Panc1 (cell line): Measurements from ENCODE around the gene WT1. TPM values are rescaled to one million over a fixed set of nuclear protein-coding genes. Genes with fewer than 3 reads are reported as not detected.

ENCODE experiments used
- ATAC-seq: fragments of 200-7000 bp; cut with Tn5 transposase; 2 replicates; pipeline ENCODE4 v1.9.1; 2020; ENCODE audit warnings: mild to moderate bottlenecking, moderate library complexity
- BruUV-seq: library from RNA; stranded (reverse); fragments of 400-500 nt; replicated peaks from 2 replicates; lab custom pipeline; 2021; lab: Mats Ljungman, UMichigan
- CTCF ChIA-PET: fragments of 300-600 bp; sonication (Branson Sonifier 250); formaldehyde crosslinking; loops from one replicate; lab custom pipeline; 2022; ENCODE audit warnings: antibody characterized with exemption; lab: Charles Lee
- POLR2A ChIA-PET: fragments of 300-600 bp; sonication (Branson Sonifier 250); formaldehyde crosslinking; loops from one replicate; lab custom pipeline; 2022; ENCODE audit warnings: antibody characterized with exemption; lab: Charles Lee
- DNase-seq: peaks from one replicate; pipeline ENCODE4 v3.0.0-alpha.2; 2010; ENCODE audit warnings: low read depth, low spot score
- H3K27ac ChIP-seq: 2 replicates; pipeline ENCODE4 v1.5.1; 2011; ENCODE audit warnings: mild to moderate bottlenecking, low read length, inconsistent platforms
- H3K27me3 ChIP-seq: fragments of 200-500 bp; sonication (Bioruptor generic); 2 replicates; pipeline ENCODE4 v1.6.0; 2014; ENCODE audit warnings: low read length, inconsistent platforms; ENCODE audit not compliant: control insufficient read depth, insufficient read depth
- H3K36me3 ChIP-seq: fragments of 200-500 bp; sonication (Bioruptor generic); 2 replicates; pipeline ENCODE4 v1.5.1; 2014; ENCODE audit warnings: inconsistent platforms, mild to moderate bottlenecking, low read length, moderate library complexity; ENCODE audit not compliant: control insufficient read depth, insufficient read depth
- H3K4me1 ChIP-seq: 2 replicates; pipeline ENCODE4 v1.5.1; 2011; ENCODE audit warnings: inconsistent platforms, mild to moderate bottlenecking, low read length, moderate library complexity; ENCODE audit not compliant: control insufficient read depth, insufficient read depth
- H3K4me3 ChIP-seq, 2 experiments: 2 replicates each; pipeline ENCODE4 v1.5.1; 2011 to 2012; ENCODE audit warnings: low read depth in 2 of 2, low read length in 2 of 2, mild to moderate bottlenecking in 2 of 2, inconsistent platforms in 1 of 2, moderate library complexity in 1 of 2
- H3K9me3 ChIP-seq: fragments of 200-500 bp; sonication (Bioruptor generic); 2 replicates; pipeline ENCODE4 v1.5.1; 2014; ENCODE audit warnings: low read depth, mild to moderate bottlenecking, inconsistent platforms, low read length, moderate library complexity; ENCODE audit not compliant: control insufficient read depth, insufficient read depth
- POLR2AphosphoS5 ChIP-seq: IDR thresholded peaks from 2 replicates; pipeline ENCODE4 v1.6.1; 2012; ENCODE audit warnings: mild to moderate bottlenecking, low read depth, low read length, moderate library complexity
- SIN3A ChIP-seq: IDR thresholded peaks from 2 replicates; pipeline ENCODE4 v1.6.1; 2012; ENCODE audit warnings: low read depth, mild to moderate bottlenecking, low read length, moderate library complexity, borderline replicate concordance; ENCODE audit not compliant: insufficient read depth
- TCF7L2 ChIP-seq: IDR thresholded peaks from 2 replicates; pipeline ENCODE4 v1.6.1; 2011; ENCODE audit warnings: mild to moderate bottlenecking, low read depth, low read length, inconsistent platforms
- in situ Hi-C: cut with HindIII; loops from 2 replicates; pipeline ENCODE4 v1.10.0; 2016; ENCODE audit warnings: low sequenced_read_pairs, low pct_unique_long_range_greater_than_20kb
- intact Hi-C: fragments of 100-400 bp; cut with micrococcal nuclease; formaldehyde crosslinking; loops from one replicate; pipeline ENCODE4 v1.10.0; 2022; ENCODE audit not compliant: unreplicated experiment
- total RNA-seq: library from RNA; stranded (reverse); gene quantifications from one replicate; pipeline ENCODE4 v1.2.1, GENCODE V29; 2021; ENCODE audit not compliant: unreplicated experiment
- TF ChIP-seq, protein P1 (sequence below), 2 experiments: IDR thresholded peaks; 2 replicates each; pipeline ENCODE4 v1.6.1; 2011 to 2012; ENCODE audit warnings: low read depth in 2 of 2, control low read depth in 1 of 2, low read length in 1 of 2, mild to moderate bottlenecking in 1 of 2, moderate library complexity in 1 of 2; ENCODE audit not compliant: insufficient read depth in 1 of 2
- TF ChIP-seq, protein P2 (sequence below): fragments of 450-650 bp; IDR thresholded peaks from 2 replicates; pipeline ENCODE4 v1.5.1; 2017; ENCODE audit warnings: mild to moderate bottlenecking

The WT1 gene
- total RNA-seq, 1 experiment from 2014 or later = 15.9 TPM

DNA sequence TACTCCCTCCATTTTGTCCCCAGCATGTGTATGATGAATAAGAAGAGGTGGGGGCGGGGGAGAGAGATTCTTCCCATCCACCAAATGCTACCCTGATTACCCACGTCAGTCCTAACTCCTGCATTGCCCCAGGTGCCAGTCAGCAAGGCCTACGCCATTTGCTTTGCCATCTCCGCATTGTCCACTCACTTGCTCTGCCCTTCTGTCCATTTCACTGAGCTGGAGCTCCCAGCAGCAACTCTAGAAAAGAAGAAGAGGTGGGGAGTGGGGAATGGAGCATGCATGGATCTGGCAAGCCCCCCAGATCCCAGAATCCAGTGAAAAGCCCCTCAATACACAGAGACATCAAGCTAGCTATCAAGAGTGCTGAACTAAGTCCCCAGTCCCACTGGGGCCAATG, 19.0 kb downstream of the WT1 start:
- no peak overlapping the region for H3K27ac ChIP-seq
- ATAC-seq = no peak
- no peaks in the 10 kb centered on the region for H3K36me3 ChIP-seq
- no peaks in the 10 kb centered on the region for H3K9me3 ChIP-seq
- in situ Hi-C loops = no loop called here
- peaks cover 8% of the 10 kb centered on the region for H3K4me1 ChIP-seq
- CTCF ChIA-PET = interaction anchor here (0.6 kb wide), 1 partner anchor 19 kb away, joined by 4 read pairs; the partner anchor contains the start of gene WT1
- intact Hi-C loops = no loop called here
- H3K27me3 ChIP-seq = no peaks in the 10 kb centered on the region
- no TSS peak for BruUV-seq
- TF ChIP-seq SIN3A = no peak
- TF ChIP-seq TCF7L2 = no peak
- TF ChIP-seq, protein P1, sequence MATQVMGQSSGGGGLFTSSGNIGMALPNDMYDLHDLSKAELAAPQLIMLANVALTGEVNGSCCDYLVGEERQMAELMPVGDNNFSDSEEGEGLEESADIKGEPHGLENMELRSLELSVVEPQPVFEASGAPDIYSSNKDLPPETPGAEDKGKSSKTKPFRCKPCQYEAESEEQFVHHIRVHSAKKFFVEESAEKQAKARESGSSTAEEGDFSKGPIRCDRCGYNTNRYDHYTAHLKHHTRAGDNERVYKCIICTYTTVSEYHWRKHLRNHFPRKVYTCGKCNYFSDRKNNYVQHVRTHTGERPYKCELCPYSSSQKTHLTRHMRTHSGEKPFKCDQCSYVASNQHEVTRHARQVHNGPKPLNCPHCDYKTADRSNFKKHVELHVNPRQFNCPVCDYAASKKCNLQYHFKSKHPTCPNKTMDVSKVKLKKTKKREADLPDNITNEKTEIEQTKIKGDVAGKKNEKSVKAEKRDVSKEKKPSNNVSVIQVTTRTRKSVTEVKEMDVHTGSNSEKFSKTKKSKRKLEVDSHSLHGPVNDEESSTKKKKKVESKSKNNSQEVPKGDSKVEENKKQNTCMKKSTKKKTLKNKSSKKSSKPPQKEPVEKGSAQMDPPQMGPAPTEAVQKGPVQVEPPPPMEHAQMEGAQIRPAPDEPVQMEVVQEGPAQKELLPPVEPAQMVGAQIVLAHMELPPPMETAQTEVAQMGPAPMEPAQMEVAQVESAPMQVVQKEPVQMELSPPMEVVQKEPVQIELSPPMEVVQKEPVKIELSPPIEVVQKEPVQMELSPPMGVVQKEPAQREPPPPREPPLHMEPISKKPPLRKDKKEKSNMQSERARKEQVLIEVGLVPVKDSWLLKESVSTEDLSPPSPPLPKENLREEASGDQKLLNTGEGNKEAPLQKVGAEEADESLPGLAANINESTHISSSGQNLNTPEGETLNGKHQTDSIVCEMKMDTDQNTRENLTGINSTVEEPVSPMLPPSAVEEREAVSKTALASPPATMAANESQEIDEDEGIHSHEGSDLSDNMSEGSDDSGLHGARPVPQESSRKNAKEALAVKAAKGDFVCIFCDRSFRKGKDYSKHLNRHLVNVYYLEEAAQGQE (IDR thresholded peaks at IDR 0.05; ENCODE audit: insufficient read depth in 1 of 2, low read depth in 2 of 2, low read length in 1 of 2) = no peak
- no peak for DNase-seq
- POLR2A ChIA-PET = no interaction called here
- no peak overlapping the region for H3K4me3 ChIP-seq

DNA sequence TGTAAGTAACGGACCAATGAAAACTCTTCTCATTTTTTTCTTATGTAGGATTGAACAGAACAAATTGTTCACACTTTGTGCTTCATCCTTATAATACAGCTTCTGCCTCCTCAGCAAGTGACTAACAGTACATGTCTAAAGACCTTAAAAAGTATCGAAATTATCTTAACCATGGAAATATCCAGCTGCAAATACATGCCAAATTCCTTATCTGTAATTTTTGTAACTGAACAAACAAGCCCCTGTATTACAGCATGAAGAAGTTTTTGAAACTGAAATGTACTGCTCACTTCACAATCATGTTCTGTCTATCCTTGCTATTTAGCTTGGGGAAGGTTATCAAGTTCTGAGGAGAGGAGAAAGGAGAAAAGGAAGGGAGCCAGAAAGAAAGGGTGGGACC, 20.4 kb downstream of the WT1 start:
- no peak overlapping the region for H3K27ac ChIP-seq
- no TSS peak for BruUV-seq
- no peaks in the 10 kb centered on the region for H3K9me3 ChIP-seq
- DNase-seq = no peak
- ChIA-PET CTCF (no interaction called here), POLR2A (no interaction called here)
- H3K27me3 ChIP-seq = no peaks in the 10 kb centered on the region
- H3K36me3 ChIP-seq = no peaks in the 10 kb centered on the region
- TF ChIP-seq POLR2AphosphoS5 = no peak
- in situ Hi-C loops = no loop called here
- ATAC-seq = no peak
- H3K4me3 ChIP-seq = no peak overlapping the region
- intact Hi-C loops = no loop called here
- no peaks in the 10 kb centered on the region for H3K4me1 ChIP-seq

DNA sequence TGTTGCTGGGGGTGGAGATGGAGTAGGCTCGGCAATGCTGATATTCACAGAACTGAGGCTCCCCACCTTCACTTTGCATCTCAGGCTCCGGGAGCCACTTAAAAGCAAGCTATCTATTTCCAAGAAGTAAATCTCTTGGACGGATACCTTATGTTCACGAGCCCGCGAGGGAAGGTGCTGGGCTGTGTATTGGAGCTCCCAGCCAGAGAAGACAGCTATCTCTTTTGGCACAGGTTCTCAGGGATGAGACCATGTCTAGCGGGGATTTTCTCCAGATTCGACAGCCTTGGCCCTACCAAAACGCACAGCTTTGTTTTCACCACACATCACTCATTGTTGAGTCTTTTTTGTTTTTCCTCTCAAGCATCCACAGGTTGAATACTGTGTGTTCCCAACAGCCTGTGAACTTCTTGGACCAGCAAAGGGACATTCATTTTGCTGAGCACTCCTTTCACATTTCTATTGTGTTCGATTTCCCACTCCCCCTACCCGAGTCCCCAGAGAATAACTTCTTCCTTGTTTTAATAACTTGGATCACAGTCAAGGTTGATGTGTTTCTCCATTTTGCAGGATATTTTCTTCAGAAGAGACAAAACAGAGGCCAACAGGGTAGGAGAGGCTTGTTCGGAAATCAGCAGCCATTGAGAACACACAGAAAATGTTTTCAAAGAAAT, 23.3 kb downstream of the WT1 start:
- ChIA-PET POLR2A (interaction anchor here (0.5 to 0.6 kb wide), 3 partner anchors 18 to 121 kb away, joined by 3 to 6 read pairs (median 4); no protein-coding TSS in a partner anchor), CTCF (no interaction called here)
- no peaks in the 10 kb centered on the region for H3K27me3 ChIP-seq
- no peak overlapping the region for H3K27ac ChIP-seq
- DNase-seq (no peak), ATAC-seq (no peak)
- H3K4me1 ChIP-seq = no peaks in the 10 kb centered on the region
- no peaks in the 10 kb centered on the region for H3K9me3 ChIP-seq
- in situ Hi-C loops (no loop called here), intact Hi-C loops (no loop called here)
- TF ChIP-seq, protein P1 (IDR thresholded peaks at IDR 0.05; ENCODE audit: insufficient read depth in 1 of 2, low read depth in 2 of 2, low read length in 1 of 2) = no peak
- TF ChIP-seq TCF7L2 = no peak
- no peak for TF ChIP-seq POLR2AphosphoS5
- TF ChIP-seq, protein P2, sequence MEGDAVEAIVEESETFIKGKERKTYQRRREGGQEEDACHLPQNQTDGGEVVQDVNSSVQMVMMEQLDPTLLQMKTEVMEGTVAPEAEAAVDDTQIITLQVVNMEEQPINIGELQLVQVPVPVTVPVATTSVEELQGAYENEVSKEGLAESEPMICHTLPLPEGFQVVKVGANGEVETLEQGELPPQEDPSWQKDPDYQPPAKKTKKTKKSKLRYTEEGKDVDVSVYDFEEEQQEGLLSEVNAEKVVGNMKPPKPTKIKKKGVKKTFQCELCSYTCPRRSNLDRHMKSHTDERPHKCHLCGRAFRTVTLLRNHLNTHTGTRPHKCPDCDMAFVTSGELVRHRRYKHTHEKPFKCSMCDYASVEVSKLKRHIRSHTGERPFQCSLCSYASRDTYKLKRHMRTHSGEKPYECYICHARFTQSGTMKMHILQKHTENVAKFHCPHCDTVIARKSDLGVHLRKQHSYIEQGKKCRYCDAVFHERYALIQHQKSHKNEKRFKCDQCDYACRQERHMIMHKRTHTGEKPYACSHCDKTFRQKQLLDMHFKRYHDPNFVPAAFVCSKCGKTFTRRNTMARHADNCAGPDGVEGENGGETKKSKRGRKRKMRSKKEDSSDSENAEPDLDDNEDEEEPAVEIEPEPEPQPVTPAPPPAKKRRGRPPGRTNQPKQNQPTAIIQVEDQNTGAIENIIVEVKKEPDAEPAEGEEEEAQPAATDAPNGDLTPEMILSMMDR = no peak
- no peak for TF ChIP-seq SIN3A
- H3K36me3 ChIP-seq = no peaks in the 10 kb centered on the region
- no peak overlapping the region for H3K4me3 ChIP-seq
- BruUV-seq = no TSS peak
